Stimulated activated effector memory CD8-positive, alpha-beta T cell treated with anti-CD3 and anti-CD28 coated beads, Interleukin-12 subunit alpha, Interleukin-12 subunit beta, amount 100 ng/mL, for 72 hours (primary cell): ENCODE results near the gene HOXB8.

Experiments
- ATAC-seq: fragments of 150-1000 bp; cut with Tn5 transposase; 2 replicates; pipeline ENCODE4 v1.10.0; 2021
- DNase-seq, 2 donors: peaks; one replicate each; pipeline ENCODE4 v3.0.0; 2021 to 2022; ENCODE audit warnings: low spot score in 2 of 2
- H3K27ac Mint-ChIP-seq: one replicate; pipeline ENCODE4 v1.8.0; 2022; ENCODE audit warnings: mild to moderate bottlenecking, mixed read lengths
- H3K36me3 Mint-ChIP-seq: one replicate; pipeline ENCODE4 v1.8.0; 2022; ENCODE audit warnings: mild to moderate bottlenecking, mixed read lengths
- H3K4me1 Mint-ChIP-seq: one replicate; pipeline ENCODE4 v1.8.0; 2022; ENCODE audit warnings: mixed read lengths
- H3K4me3 Mint-ChIP-seq: one replicate; pipeline ENCODE4 v1.8.0; 2022; ENCODE audit warnings: mild to moderate bottlenecking, mixed read lengths
- H3K9me3 Mint-ChIP-seq: one replicate; pipeline ENCODE4 v1.8.0; 2022; ENCODE audit warnings: mixed read lengths

HOXB8 gene

GRCh38 chr17:48642059-48642842 lies 27.2 kb upstream of the HOXB8 start:
- Mint-ChIP-seq H3K36me3 (no peaks in the 10 kb centered on the region), H3K4me3 (peak overlapping the region; percentile 30), H3K9me3 (no peaks in the 10 kb centered on the region), H3K27ac (no peak overlapping the region), H3K4me1 (peaks cover 23% of the 10 kb centered on the region)
- DNase-seq = no peak
- no peak for ATAC-seq

GRCh38 chr17:48641541-48642058 lies 26.5 kb upstream of the HOXB8 start:
- DNase-seq = no peak
- Mint-ChIP-seq H3K27ac (no peak overlapping the region), H3K36me3 (no peaks in the 10 kb centered on the region), H3K4me3 (peak overlapping the region; percentile 30), H3K4me1 (peaks cover 22% of the 10 kb centered on the region), H3K9me3 (no peaks in the 10 kb centered on the region)
- no peak for ATAC-seq

GRCh38 chr17:48640858-48641180 lies 25.7 kb upstream of the HOXB8 start:
- ATAC-seq = no peak
- Mint-ChIP-seq H3K36me3 (no peaks in the 10 kb centered on the region), H3K4me3 (no peak overlapping the region), H3K9me3 (no peaks in the 10 kb centered on the region), H3K27ac (no peak overlapping the region), H3K4me1 (peaks cover 18% of the 10 kb centered on the region)
- DNase-seq = no peak

- Mint-ChIP-seq H3K36me3 (no peaks in the 10 kb centered on the region), H3K4me1 (peaks cover 16% of the 10 kb centered on the region), H3K27ac (no peak overlapping the region), H3K9me3 (no peaks in the 10 kb centered on the region), H3K4me3 (no peak overlapping the region)
- DNase-seq (no peak), ATAC-seq (no peak)
Observed at GRCh38 chr17:48639982-48640857, 25.1 kb upstream of the HOXB8 start.

- Mint-ChIP-seq H3K9me3 (no peaks in the 10 kb centered on the region), H3K4me3 (no peak overlapping the region), H3K4me1 (peaks cover 16% of the 10 kb centered on the region), H3K27ac (no peak overlapping the region), H3K36me3 (peaks cover 5% of the 10 kb centered on the region)
- ATAC-seq (no peak), DNase-seq (no peak)
Observed at GRCh38 chr17:48639136-48639535, 24.0 kb upstream of the HOXB8 start.

- H3K4me1 Mint-ChIP-seq = peaks cover 20% of the 10 kb centered on the region
- H3K4me3 Mint-ChIP-seq = peak overlapping the region; percentile 25
- H3K9me3 Mint-ChIP-seq = no peaks in the 10 kb centered on the region
- H3K36me3 Mint-ChIP-seq = peaks cover 5% of the 10 kb centered on the region
- peak; percentile 27 for ATAC-seq
- DNase-seq = no peak
- H3K27ac Mint-ChIP-seq = no peak overlapping the region
Observed at GRCh38 chr17:48637323-48638260, 22.5 kb upstream of the HOXB8 start.

GRCh38 chr17:48636177-48637018 lies 21.3 kb upstream of the HOXB8 start:
- peak; percentile 67 to 84 for DNase-seq
- ATAC-seq = peak; percentile 83
- Mint-ChIP-seq H3K36me3 (peaks cover 5% of the 10 kb centered on the region), H3K4me3 (peak overlapping the region; percentile 25), H3K4me1 (peaks cover 17% of the 10 kb centered on the region), H3K9me3 (no peaks in the 10 kb centered on the region), H3K27ac (no peak overlapping the region)

- Mint-ChIP-seq H3K4me3 (peak overlapping the region; percentile 61), H3K27ac (no peak overlapping the region), H3K4me1 (peaks cover 14% of the 10 kb centered on the region), H3K9me3 (no peaks in the 10 kb centered on the region), H3K36me3 (peaks cover 5% of the 10 kb centered on the region)
- no peak for DNase-seq
- ATAC-seq = no peak
Observed at GRCh38 chr17:48634493-48635208, 19.6 kb upstream of the HOXB8 start.

GRCh38 chr17:48633266-48633677 lies 18.2 kb upstream of the HOXB8 start:
- H3K9me3 Mint-ChIP-seq = no peaks in the 10 kb centered on the region
- no peak overlapping the region for H3K27ac Mint-ChIP-seq
- peak overlapping the region; percentile 61 for H3K4me3 Mint-ChIP-seq
- H3K36me3 Mint-ChIP-seq = peaks cover 5% of the 10 kb centered on the region
- no peak for ATAC-seq
- H3K4me1 Mint-ChIP-seq = peaks cover 14% of the 10 kb centered on the region
- no peak for DNase-seq

- Mint-ChIP-seq H3K27ac (no peak overlapping the region), H3K4me3 (peak overlapping the region; percentile 1), H3K4me1 (peaks cover 14% of the 10 kb centered on the region), H3K36me3 (peaks cover 5% of the 10 kb centered on the region), H3K9me3 (no peaks in the 10 kb centered on the region)
- DNase-seq (no peak), ATAC-seq (no peak)
Observed at GRCh38 chr17:48632579-48633265, 17.6 kb upstream of the HOXB8 start.

- ATAC-seq (no peak), DNase-seq (no peak)
- H3K9me3 Mint-ChIP-seq = no peaks in the 10 kb centered on the region
- H3K36me3 Mint-ChIP-seq = peaks cover 5% of the 10 kb centered on the region
- peak overlapping the region; percentile 1 for H3K4me3 Mint-ChIP-seq
- H3K4me1 Mint-ChIP-seq = peaks cover 14% of the 10 kb centered on the region
- H3K27ac Mint-ChIP-seq = no peak overlapping the region
Observed at GRCh38 chr17:48631693-48632578, 16.8 kb upstream of the HOXB8 start.

GRCh38 chr17:48630925-48631692 lies 16.0 kb upstream of the HOXB8 start:
- Mint-ChIP-seq H3K9me3 (no peaks in the 10 kb centered on the region), H3K4me3 (no peak overlapping the region), H3K36me3 (peaks cover 5% of the 10 kb centered on the region), H3K27ac (no peak overlapping the region), H3K4me1 (peaks cover 18% of the 10 kb centered on the region)
- ATAC-seq (no peak), DNase-seq (no peak)
